Right lobe of liver (tissue), 6 donors: Measurements from ENCODE around the gene MRPL2. TPM values are rescaled to one million over a fixed set of nuclear protein-coding genes. Genes with fewer than 3 reads are reported as not detected.

ENCODE experiments used
- ATAC-seq, 4 donors: fragments of 200-7000 bp; cut with Tn5 transposase; one replicate each; pipeline ENCODE4 v1.9.1; 2020; ENCODE audit warnings: mild to moderate bottlenecking in 4 of 4, moderate library complexity in 4 of 4
- DNase-seq, 3 donors: peaks; one replicate each; pipeline ENCODE4 v3.0.0-alpha.2; 2020
- H3K27ac ChIP-seq, 3 donors: fragments of 200-600 bp; one replicate each; pipeline ENCODE4 v1.8.0; 2022
- H3K27me3 ChIP-seq, 2 donors: fragments of 200-600 bp; one replicate each; pipeline ENCODE4 v1.8.0; 2022
- H3K36me3 ChIP-seq, 4 donors: fragments of 200-600 bp; sonication (generic) in 1 of 4; one replicate each; pipeline versions ENCODE4 v1.5.1 to v1.8.0; 2017 to 2022; ENCODE audit warnings: control low read depth in 1 of 4
- H3K4me1 ChIP-seq, 4 donors: fragments of 200-600 bp; sonication (generic) in 1 of 4; one replicate each; pipeline versions ENCODE4 v1.5.1 to v1.8.0; 2017 to 2022; ENCODE audit warnings: control low read depth in 1 of 4
- H3K4me3 ChIP-seq, 3 donors: fragments of 200-600 bp; one replicate each; pipeline ENCODE4 v1.8.0; 2022
- H3K9me3 ChIP-seq, 4 donors: fragments of 200-600 bp; sonication (generic) in 1 of 4; one replicate each; pipeline versions ENCODE4 v1.5.1 to v1.8.0; 2017 to 2022; ENCODE audit warnings: control low read depth in 1 of 4
- POLR2A ChIP-seq: fragments of 450-650 bp; IDR thresholded peaks from one replicate; pipeline ENCODE4 v1.6.1; 2017; ENCODE audit warnings: antibody characterized with exemption, mild to moderate bottlenecking
- WGBS: methylation state at CpG from one replicate; pipeline ENCODE4 v1.1.6; 2018; ENCODE audit warnings: low coverage, low lambda C conversion rate; ENCODE audit not compliant: insufficient coverage; ENCODE audit errors: missing lambda C conversion rate; 5-methylcytosine and 5-hydroxymethylcytosine counted together
- intact Hi-C, 2 donors: fragments of 100-400 bp; cut with DNase I; formaldehyde crosslinking; loops; one replicate each; pipeline versions ENCODE4 v1.11.2 to v1.14.1; 2022
- total RNA-seq, 6 experiments: library from RNA; depleted of rRNA in 2 of 6; stranded (reverse); fragments of >200 nt in 2 of 6; fragmentation: NEBNext Ultra II Directional in 3 of 6; extraction: Animal tissue kit (Norgen Biotek cat#: 25700) in 3 of 6; gene quantifications; one replicate each; pipeline versions ENCODE4 v1.1.0 to v1.2.4, GENCODE V29; 2016 to 2023
- TF ChIP-seq, protein P1 (sequence below), 4 donors: fragments of 200-600 bp in 3 of 4; fragments of 450-650 bp in 1 of 4; IDR thresholded peaks; one replicate each; pipeline versions ENCODE4 v1.5.1 to v1.8.0; 2016 to 2022; ENCODE audit warnings: antibody characterized with exemption in 4 of 4, mild to moderate bottlenecking in 2 of 4
- donor health status: DM: no; HTN: yes; CAD: no.
- donor health status: DM: no; HTN: no; CAD: no.
- donor health status: DM: no; HTN: no; CAD: no.
- donor health status: DM: no; HTN: yes; CAD: no.
- donor health status: DM: no; HTN: yes; CAD: no.

MRPL2 gene
- total RNA-seq, 6 experiments from 2014 or later, result 41.6 to 63.1 (median 60.4) TPM

DNA sequence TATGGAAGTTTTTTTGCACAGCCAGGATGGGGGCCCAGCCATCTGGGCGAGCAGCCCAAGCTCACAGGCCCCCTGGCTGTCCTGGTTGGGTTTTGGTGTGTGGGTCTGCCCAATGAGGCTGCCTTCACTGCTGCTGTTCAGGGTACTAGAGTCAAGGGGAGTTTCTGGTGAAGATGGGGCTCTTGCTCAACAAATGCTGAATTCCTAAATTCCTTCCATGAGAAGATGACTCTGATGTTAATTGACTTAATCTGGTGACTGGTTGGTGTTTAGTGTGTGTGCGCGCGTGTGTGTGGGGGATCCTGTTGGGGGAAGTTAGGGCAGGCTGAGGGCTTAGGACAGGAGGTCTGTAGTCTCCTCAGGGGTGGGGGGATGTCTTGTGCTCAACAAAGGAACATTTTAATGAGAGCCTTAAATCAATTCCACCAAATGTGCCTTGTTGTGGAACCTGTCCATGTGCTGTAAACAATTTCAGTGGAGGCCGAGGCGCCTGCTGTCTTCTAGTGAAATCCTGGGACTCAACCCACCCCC is 18.8 kb upstream of the MRPL2 start:
- Histone ChIP-seq H3K4me3 (no peak overlapping the region), H3K36me3 (peaks cover 0 to 11% (median 3%) of the 10 kb centered on the region in 4 donors), H3K27me3 (no peaks in the 10 kb centered on the region), H3K9me3 (no peaks in the 10 kb centered on the region), H3K27ac (no peak overlapping the region), H3K4me1 (peaks cover 0 to 5% (median under 1%) of the 10 kb centered on the region in 4 donors)
- DNase-seq, result no peak
- 96% methylated on average over 3 of the region's 6 CpGs for WGBS
- intact Hi-C loops, result no loop called here
- ATAC-seq, result no peak
- no peak for TF ChIP-seq POLR2A
- TF ChIP-seq, protein P1, sequence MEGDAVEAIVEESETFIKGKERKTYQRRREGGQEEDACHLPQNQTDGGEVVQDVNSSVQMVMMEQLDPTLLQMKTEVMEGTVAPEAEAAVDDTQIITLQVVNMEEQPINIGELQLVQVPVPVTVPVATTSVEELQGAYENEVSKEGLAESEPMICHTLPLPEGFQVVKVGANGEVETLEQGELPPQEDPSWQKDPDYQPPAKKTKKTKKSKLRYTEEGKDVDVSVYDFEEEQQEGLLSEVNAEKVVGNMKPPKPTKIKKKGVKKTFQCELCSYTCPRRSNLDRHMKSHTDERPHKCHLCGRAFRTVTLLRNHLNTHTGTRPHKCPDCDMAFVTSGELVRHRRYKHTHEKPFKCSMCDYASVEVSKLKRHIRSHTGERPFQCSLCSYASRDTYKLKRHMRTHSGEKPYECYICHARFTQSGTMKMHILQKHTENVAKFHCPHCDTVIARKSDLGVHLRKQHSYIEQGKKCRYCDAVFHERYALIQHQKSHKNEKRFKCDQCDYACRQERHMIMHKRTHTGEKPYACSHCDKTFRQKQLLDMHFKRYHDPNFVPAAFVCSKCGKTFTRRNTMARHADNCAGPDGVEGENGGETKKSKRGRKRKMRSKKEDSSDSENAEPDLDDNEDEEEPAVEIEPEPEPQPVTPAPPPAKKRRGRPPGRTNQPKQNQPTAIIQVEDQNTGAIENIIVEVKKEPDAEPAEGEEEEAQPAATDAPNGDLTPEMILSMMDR (IDR thresholded peaks at IDR 0.05), result no peak

DNA sequence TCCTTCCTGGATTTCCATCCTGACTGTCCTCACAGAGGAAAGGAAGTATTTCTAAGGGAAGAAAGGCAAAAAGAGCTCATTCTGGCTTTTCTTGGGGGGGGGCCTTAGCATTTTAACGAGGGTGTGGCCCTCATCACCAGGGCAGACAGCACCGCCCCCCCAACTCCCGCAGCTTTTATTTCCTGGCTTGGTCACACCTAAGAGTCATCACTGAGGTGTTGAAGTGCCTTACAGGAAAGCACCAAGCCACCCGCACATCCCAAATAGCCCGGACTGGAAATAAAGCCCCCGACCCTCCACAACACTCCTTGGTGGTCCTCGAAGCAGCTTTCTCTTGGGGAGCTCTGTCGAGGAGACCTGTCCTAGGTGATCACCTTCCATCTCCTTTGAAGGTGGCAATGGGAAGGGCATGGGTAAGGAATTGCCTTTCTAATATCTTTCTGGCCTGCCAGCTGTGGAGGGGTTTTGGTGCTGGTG is 18.1 kb upstream of the MRPL2 start:
- peaks cover 0 to 17% (median 6%) of the 10 kb centered on the region in 4 donors for H3K36me3 ChIP-seq
- ATAC-seq, result no peak
- H3K27ac ChIP-seq, result no peak overlapping the region
- no peak overlapping the region for H3K4me3 ChIP-seq
- intact Hi-C loops, result no loop called here
- no peak for TF ChIP-seq POLR2A
- TF ChIP-seq, protein P1 (IDR thresholded peaks at IDR 0.05), result no peak
- WGBS, result 63% methylated on average over 4 of the region's 8 CpGs
- H3K27me3 ChIP-seq, result no peaks in the 10 kb centered on the region
- H3K9me3 ChIP-seq, result no peaks in the 10 kb centered on the region
- H3K4me1 ChIP-seq, result peaks cover 0 to 5% (median under 1%) of the 10 kb centered on the region in 4 donors
- no peak for DNase-seq

DNA sequence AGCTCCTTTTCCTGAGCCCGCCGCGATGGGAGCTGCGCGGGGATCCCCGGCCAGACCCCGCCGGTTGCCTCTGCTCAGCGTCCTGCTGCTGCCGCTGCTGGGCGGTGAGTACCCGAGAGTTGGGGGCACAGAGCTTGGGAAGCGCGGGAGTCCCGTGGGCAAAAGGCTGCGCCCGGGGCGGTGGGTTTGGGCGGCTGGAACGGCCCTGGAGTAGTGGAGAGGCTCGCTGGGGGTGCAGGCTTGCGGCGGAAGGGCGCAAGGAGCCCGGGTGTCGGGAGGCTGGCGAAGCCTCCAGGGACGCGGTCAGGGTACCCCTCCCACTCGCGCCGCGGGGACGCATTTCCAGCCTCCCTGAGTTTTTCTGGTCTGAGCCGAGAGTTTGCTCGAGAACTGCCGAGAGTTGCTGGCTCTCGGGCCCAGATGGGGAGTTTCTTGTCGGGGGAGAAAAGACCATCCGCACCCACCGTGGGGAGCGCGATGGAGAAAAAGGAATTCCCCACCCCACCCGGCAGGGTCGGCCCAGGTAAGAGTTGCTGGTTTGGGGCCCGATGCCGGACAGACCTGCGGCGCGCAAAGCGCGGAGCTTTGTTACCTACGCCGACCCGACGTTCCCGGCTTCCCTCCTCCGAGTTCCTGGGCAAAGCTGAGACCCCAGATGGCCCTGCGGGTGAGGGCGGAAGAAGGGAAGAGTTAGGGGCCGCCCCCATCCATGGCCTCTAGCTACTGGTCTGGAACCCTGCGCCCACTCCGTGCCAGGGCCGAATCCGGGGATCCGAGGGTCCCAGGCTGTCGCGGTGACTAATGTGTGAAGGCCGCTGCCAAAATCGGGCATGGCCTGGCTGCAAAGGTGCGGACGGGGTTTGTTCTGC is 17.5 kb upstream of the MRPL2 start:
- peaks cover 0 to 5% (median under 1%) of the 10 kb centered on the region in 4 donors for H3K4me1 ChIP-seq
- DNase-seq, result no peak
- H3K36me3 ChIP-seq, result peaks cover 0 to 24% (median 9%) of the 10 kb centered on the region in 4 donors
- peak in 2 of 4 donors; percentile 12 to 18 for ATAC-seq
- H3K4me3 ChIP-seq, result peak overlapping the region; percentile 32 to 47 (median 38)
- intact Hi-C loops, result no loop called here
- WGBS, result 31% methylated on average over 33 of the region's 72 CpGs
- TF ChIP-seq, protein P1 (IDR thresholded peaks at IDR 0.05), result no peak
- TF ChIP-seq POLR2A, result no peak
- H3K9me3 ChIP-seq, result no peaks in the 10 kb centered on the region
- H3K27ac ChIP-seq, result no peak overlapping the region
- H3K27me3 ChIP-seq, result no peaks in the 10 kb centered on the region

DNA sequence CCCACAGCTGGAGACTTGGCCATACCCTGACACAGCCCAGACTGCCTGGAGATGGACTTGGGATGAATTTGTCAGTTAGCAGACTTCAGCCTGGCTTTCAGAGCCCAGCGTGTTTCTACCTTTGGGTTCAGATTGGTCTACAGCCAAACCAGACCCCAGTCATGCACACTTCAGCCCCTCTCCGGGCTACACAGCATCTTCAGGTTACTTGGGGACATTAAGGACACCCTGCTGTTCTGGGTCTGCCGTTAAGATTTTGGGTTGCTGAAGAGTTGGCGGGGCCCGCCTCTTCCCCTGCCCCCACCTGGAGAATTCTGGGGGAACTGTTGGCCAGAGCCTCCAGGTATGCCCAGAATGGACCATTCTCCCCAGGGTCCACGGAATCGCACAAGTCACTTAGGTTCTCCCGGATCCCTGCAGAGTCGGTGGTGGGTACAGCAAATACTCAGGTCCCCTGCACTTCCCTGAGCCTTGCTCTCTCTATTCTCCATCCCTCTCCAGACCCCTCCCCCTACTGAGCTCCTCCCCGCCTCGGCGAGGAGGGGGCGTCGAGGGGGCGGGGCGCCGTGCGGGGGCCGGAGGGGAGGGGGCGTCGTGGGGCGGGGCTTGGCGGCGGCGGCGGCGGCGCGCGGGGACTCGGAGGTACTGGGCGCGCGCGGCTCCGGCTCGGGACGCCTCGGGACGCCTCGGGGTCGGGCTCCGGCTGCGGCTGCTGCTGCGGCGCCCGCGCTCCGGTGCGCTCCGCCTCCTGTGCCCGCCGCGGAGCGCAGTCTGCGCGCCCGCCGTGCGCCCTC is 16.6 kb upstream of the MRPL2 start, which contains the start of gene PTK7:
TSS of gene PTK7 (plus strand) at position 645 of the 794 bp plus-strand sequence. CDS start 175 bp downstream, outside the sequence.
- Histone ChIP-seq H3K36me3 (peaks cover 0 to 32% (median 12%) of the 10 kb centered on the region in 4 donors), H3K27ac (no peak within 1 kb of the TSS), H3K9me3 (no peaks in the 10 kb centered on the region), H3K27me3 (no peaks in the 10 kb centered on the region), H3K4me1 (peaks cover 0 to 5% (median under 1%) of the 10 kb centered on the region in 4 donors), H3K4me3 (peak within 1 kb of the TSS; percentile 32 to 47 (median 38))
- ATAC-seq (peak; percentile 35 to 49 (median 37)), DNase-seq (peak in 1 of 3 donors; percentile 28)
- no peak for TF ChIP-seq POLR2A
- TF ChIP-seq, protein P1 (IDR thresholded peaks at IDR 0.05), result no peak
- 44% methylated on average over 4 of the region's 60 CpGs for WGBS
- intact Hi-C loops, result no loop called here
